Kasumi-1 (cell line): Measurements from ENCODE around the gene RASGRP3.

Source experiments
- DNase-seq, 2 experiments: peaks; one replicate each; lab custom pipeline; 2025; lab: John Stamatoyannopoulos, UW

Gene RASGRP3

GRCh38 chr2:33492399-33493134, 16.1 kb downstream of the RASGRP3 start:
- DNase-seq = no peak

- no peak for DNase-seq
These were observed 17.8 kb downstream of the RASGRP3 start for GRCh38 chr2:33494155-33494779.

GRCh38 chr2:33494877-33495641, 18.6 kb downstream of the RASGRP3 start:
- no peak for DNase-seq

GRCh38 chr2:33495683-33496082, 19.2 kb downstream of the RASGRP3 start:
- no peak for DNase-seq

GRCh38 chr2:33496150-33496549, 19.7 kb downstream of the RASGRP3 start:
- DNase-seq = no peak

GRCh38 chr2:33496726-33497125, 20.3 kb downstream of the RASGRP3 start:
- no peak for DNase-seq

GRCh38 chr2:33497221-33497650, 20.8 kb downstream of the RASGRP3 start:
- peak; percentile 82 to 86 for DNase-seq

- DNase-seq = no peak
These were observed 22.0 kb downstream of the RASGRP3 start for GRCh38 chr2:33498291-33498956.

GRCh38 chr2:33500177-33500576, 23.7 kb downstream of the RASGRP3 start:
- no peak for DNase-seq

GRCh38 chr2:33502025-33502424, 25.6 kb downstream of the RASGRP3 start:
- peak; percentile 20 to 26 for DNase-seq

GRCh38 chr2:33503002-33503401, 26.6 kb downstream of the RASGRP3 start:
- no peak for DNase-seq

GRCh38 chr2:33505966-33506365, 29.5 kb downstream of the RASGRP3 start:
- no peak for DNase-seq

- DNase-seq = no peak
These were observed 33.6 kb downstream of the RASGRP3 start for GRCh38 chr2:33509908-33510585.

- DNase-seq = no peak
These were observed 34.1 kb downstream of the RASGRP3 start for GRCh38 chr2:33510586-33510968.

GRCh38 chr2:33511141-33511540, 34.7 kb downstream of the RASGRP3 start:
- no peak for DNase-seq

GRCh38 chr2:33512112-33512511, 35.7 kb downstream of the RASGRP3 start:
- DNase-seq = no peak

GRCh38 chr2:33513480-33513879, 37.0 kb downstream of the RASGRP3 start:
- no peak for DNase-seq

- no peak for DNase-seq
These were observed 40.1 kb downstream of the RASGRP3 start for GRCh38 chr2:33516456-33516995.

GRCh38 chr2:33518200-33518599, 41.8 kb downstream of the RASGRP3 start:
- DNase-seq = no peak

GRCh38 chr2:33518929-33519328, 42.5 kb downstream of the RASGRP3 start:
- no peak for DNase-seq

GRCh38 chr2:33521791-33522281, 45.4 kb downstream of the RASGRP3 start:
- DNase-seq = no peak
